Measurements from ENCODE around the gene TAF6.

DNA sequence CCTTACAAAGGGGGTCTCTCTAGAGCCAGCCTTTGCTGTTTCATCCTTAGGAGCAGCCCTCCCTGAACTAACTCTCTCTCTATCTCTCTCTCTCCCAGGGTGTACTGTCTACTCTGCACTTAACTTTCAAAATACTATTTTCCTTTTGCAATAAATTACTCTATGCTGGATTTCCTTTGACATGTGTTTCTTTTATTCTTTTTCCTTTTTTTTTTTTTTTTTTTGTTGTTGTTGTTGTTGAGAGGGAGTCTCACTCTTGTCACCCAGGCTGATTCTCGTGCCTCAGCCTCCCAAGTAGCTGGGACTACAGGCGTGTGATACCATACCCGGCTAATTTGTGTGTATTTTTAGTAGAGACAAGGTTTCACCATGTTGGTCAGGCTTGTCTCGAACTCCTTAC is 36.2 kb downstream of the TAF6 start:
- TF ChIP-seq ZFX (IDR thresholded peaks at IDR 0.05), result no peak
- TF ChIP-seq, protein P1, sequence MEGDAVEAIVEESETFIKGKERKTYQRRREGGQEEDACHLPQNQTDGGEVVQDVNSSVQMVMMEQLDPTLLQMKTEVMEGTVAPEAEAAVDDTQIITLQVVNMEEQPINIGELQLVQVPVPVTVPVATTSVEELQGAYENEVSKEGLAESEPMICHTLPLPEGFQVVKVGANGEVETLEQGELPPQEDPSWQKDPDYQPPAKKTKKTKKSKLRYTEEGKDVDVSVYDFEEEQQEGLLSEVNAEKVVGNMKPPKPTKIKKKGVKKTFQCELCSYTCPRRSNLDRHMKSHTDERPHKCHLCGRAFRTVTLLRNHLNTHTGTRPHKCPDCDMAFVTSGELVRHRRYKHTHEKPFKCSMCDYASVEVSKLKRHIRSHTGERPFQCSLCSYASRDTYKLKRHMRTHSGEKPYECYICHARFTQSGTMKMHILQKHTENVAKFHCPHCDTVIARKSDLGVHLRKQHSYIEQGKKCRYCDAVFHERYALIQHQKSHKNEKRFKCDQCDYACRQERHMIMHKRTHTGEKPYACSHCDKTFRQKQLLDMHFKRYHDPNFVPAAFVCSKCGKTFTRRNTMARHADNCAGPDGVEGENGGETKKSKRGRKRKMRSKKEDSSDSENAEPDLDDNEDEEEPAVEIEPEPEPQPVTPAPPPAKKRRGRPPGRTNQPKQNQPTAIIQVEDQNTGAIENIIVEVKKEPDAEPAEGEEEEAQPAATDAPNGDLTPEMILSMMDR (conservative IDR thresholded peaks at IDR 0.05), result no peak

Data from C4-2B (cell line).